M059J (cell line): ENCODE results near the gene VPS35L. TPM values are rescaled to one million over a fixed set of nuclear protein-coding genes. Genes with fewer than 3 reads are reported as not detected.

Experiments
- DNase-seq: peaks from one replicate; pipeline ENCODE4 v3.0.0-alpha.2; 2012; ENCODE audit warnings: low read depth
- total RNA-seq: library from RNA; depleted of rRNA; stranded (reverse); fragments of >200 nt; shearing (Covaris generic); gene quantifications from 2 replicates; pipeline ENCODE4 v1.2.3, GENCODE V29; 2014; rRNA removed

The VPS35L gene
- total RNA-seq, 1 experiment from 2014 or later: 26.3 TPM

- no peak for DNase-seq
Observed at GRCh38 chr16:19746561-19746960, 191.1 kb downstream of the VPS35L start.

- DNase-seq: no peak
Observed at GRCh38 chr16:19748389-19749168, 193.1 kb downstream of the VPS35L start.

GRCh38 chr16:19749571-19750080 is 194.1 kb downstream of the VPS35L start:
- no peak for DNase-seq

Other genes starting within 250 kb of the VPS35L start
- gene TMC5, start 137.8 kb upstream of the VPS35L start, total RNA-seq: 0.15 TPM in 1 of 2 replicates, not detected in the other
- 62.4 and 65.7 TPM in 2 replicates for gene GDE1, start 33.6 kb upstream of the VPS35L start, total RNA-seq
- 7.9 and 11.4 TPM in 2 replicates for gene CCP110, start 31.8 kb upstream of the VPS35L start, total RNA-seq
- 10.3 and 13.6 TPM in 2 replicates for gene KNOP1, start 162.5 kb downstream of the VPS35L start, total RNA-seq
- gene IQCK, start 162.6 kb downstream of the VPS35L start, total RNA-seq: 6.9 and 9.7 TPM in 2 replicates